OCI-LY3 (cell line): ENCODE results near the gene CLEC18C.
"Not testable (repeated sequence)": the region's sequence is repeated elsewhere in the genome, so short reads cannot be mapped to it uniquely, and the experiment has no call there.

Experiments
- EZH2phosphoT487 ChIP-seq: fragments of 200-600 bp; shearing (Covaris generic); IDR thresholded peaks from 2 replicates; pipeline ENCODE4 v1.6.1; 2018; ENCODE audit warnings: antibody characterized with exemption, mixed run types, low read depth
- TF ChIP-seq, protein P1 (sequence below): fragments of 200-600, 300-600 bp; sonication (generic); IDR thresholded peaks from 2 replicates; pipeline ENCODE4 v1.5.1; 2014; ENCODE audit warnings: antibody characterized with exemption, low read length, low read depth

DNA sequence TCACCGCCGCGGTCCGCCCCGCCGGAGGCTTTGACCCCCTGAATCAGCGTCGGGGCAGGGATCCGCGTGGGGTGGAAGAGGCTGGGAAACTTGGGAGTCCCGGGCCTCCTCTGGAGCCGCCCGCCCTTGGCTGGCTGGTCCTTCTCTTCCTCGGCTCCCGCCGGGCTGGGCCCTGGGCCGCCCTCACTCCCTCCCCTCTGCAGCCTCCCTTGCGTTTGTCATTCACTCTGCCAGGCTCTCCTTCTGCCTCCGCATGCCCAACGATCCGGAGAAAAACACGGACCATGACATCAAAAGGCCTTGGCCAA lies 15.0 kb downstream of the CLEC18C start:
- TF ChIP-seq, protein P1, sequence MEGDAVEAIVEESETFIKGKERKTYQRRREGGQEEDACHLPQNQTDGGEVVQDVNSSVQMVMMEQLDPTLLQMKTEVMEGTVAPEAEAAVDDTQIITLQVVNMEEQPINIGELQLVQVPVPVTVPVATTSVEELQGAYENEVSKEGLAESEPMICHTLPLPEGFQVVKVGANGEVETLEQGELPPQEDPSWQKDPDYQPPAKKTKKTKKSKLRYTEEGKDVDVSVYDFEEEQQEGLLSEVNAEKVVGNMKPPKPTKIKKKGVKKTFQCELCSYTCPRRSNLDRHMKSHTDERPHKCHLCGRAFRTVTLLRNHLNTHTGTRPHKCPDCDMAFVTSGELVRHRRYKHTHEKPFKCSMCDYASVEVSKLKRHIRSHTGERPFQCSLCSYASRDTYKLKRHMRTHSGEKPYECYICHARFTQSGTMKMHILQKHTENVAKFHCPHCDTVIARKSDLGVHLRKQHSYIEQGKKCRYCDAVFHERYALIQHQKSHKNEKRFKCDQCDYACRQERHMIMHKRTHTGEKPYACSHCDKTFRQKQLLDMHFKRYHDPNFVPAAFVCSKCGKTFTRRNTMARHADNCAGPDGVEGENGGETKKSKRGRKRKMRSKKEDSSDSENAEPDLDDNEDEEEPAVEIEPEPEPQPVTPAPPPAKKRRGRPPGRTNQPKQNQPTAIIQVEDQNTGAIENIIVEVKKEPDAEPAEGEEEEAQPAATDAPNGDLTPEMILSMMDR, result not testable (repeated sequence)
- TF ChIP-seq EZH2phosphoT487, result not testable (repeated sequence)
